SHP77 treated with DMSO at 0.1 percent for 48 hours (cell line): ENCODE measurements around the gene PCDH9.
"Not testable (repeated sequence)": the region's sequence is repeated elsewhere in the genome, so short reads cannot be mapped to it uniquely, and the experiment has no call there.

ENCODE experiments used
- DNase-seq: peaks from one replicate; lab custom pipeline; 2025; lab: John Stamatoyannopoulos, UW

The PCDH9 gene

DNA sequence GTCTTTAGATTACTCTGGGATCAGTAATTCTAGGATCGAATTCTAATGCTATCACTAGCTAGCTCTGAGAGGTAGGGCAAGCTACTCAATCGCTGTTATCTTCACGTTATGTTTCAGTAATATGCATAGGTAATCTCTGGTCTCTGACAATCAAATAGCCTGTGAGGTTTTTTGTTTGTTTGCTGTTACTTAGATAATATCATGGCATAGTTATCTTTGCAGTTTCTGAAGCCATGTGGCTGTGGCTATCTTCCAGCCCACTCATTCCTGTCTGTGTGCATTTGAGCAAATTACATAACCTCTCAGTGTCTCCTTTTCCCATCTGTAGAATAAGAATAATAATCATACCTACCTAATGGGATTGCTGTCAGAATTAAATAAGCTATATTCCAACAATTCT lies 330.2 kb downstream of the PCDH9 start:
- DNase-seq = no peak

DNA sequence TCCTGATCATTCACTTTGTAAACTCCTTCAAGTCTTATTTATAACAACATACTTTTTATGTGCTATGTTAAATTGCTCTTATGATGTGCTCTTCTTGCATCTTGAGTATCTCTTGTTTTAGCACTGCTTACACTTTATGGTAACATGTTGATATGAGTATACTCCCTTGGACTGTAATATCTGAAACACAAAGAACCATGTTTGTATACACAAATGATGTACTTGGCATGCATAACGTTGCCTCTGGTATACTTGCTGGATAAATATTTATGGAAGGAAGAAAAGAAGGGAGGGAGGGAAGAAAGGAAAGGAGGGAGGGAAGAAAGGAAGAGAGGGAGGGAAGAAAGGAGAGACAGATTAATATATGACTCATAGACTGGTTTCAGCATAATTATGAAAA lies 333.2 kb downstream of the PCDH9 start:
- DNase-seq = no peak

DNA sequence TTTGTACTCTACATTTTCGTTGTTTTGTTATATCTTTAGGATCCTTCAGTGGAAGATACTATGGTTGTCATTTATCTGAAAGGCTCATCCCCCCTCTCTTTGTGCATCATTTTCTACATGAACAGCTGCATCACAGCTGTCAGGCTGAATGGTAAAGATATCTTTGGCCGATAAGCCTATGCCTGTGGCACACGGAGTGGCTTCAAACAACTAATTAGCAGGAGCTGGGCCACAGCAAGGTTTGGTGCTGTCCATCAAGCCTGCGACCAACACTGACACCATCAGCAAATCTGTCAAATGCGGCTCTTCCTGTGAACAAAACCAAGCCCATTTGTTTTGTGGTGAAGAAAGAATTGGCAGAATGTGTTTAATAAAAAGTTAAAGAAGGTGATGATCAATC lies 334.4 kb downstream of the PCDH9 start:
- DNase-seq = no peak

DNA sequence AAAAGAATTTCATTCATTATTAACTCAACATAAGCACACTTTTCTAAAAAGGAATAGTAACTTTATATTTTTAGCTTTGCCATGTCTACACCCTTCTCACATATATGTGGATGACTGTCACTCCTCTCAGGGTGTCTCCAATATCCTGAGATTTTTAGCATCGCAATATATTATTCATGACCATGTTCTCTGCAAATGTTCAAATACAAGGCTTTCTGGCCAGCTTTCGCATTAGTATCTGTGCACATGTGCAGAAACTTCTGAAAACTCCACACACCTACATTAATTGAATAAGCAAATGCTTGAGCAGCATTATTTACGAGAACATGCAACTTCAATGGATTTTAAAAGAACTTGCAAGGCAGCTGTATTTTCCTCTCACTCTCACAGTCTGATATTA lies 334.8 kb downstream of the PCDH9 start:
- no peak for DNase-seq

GRCh38 chr13:66888698-66889097 lies 341.4 kb downstream of the PCDH9 start:
- no peak for DNase-seq

DNA sequence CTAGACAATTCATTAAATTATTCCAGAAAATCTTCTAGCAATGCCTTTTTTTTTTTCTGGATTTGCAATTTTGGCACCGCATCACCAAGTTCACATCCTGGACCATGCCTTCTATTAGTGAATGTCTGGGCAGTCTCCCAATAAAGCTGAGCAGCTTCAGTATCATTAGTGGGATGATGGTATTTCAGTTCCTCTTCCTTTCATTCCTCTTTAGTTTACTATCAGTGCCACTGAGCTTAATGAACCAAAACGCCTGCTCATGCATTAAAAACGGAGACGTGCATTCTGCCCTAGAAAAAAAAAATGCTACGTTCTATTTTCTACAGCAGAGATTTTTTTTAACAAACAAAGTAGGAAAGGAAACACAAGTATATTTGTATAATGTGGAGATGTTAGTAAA lies 343.0 kb downstream of the PCDH9 start:
- peak; percentile 2 for DNase-seq

GRCh38 chr13:66886264-66886663 lies 343.9 kb downstream of the PCDH9 start:
- DNase-seq = peak; percentile 72

- not testable (repeated sequence) for DNase-seq
Observed at GRCh38 chr13:66881170-66881569, 349.0 kb downstream of the PCDH9 start.

DNA sequence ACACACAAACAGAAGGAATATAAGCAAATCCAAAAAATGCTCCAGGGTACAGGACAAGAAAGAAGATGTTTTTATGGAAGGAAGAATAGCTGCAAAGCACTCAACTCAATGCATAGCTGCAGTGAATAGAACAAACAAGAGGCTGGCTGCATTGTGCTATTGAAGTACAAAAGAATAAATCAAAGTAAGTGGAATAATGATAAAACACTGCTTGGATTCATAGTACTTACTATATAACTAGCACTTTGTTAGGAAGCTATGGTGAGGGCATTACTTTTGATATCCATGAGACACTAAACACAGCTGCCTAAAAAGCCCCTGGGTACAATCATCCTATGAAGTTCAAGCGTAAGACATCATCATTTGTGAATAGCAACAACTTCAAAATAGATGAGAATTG lies 350.1 kb downstream of the PCDH9 start:
- no peak for DNase-seq

- DNase-seq = no peak
Observed at GRCh38 chr13:66875264-66875663, 354.9 kb downstream of the PCDH9 start.

GRCh38 chr13:66864627-66865026 lies 365.5 kb downstream of the PCDH9 start:
- DNase-seq = no peak

GRCh38 chr13:66860878-66861417 lies 369.2 kb downstream of the PCDH9 start:
- DNase-seq = no peak

GRCh38 chr13:66859934-66860877 lies 369.9 kb downstream of the PCDH9 start:
- no peak for DNase-seq

DNA sequence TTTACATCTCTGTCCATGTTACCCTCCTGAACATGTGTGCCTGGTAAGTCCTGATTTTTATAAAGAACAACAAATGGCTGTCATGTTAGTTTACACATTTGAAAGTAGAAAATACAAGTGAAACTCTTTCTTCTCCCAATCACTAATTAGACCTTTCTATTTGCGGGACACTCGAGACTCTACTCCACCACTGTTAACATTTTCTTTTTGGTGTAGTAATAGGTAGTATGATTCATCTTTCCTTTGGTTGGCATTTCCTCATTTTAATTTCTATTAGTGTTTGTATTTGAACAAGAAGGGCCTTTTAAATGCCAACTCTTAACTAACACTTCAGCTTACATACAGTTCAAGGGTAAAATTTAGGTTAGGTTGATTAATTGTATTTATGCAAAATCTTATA lies 371.1 kb downstream of the PCDH9 start:
- DNase-seq = no peak

GRCh38 chr13:66858163-66858562 lies 372.0 kb downstream of the PCDH9 start:
- DNase-seq = no peak

DNA sequence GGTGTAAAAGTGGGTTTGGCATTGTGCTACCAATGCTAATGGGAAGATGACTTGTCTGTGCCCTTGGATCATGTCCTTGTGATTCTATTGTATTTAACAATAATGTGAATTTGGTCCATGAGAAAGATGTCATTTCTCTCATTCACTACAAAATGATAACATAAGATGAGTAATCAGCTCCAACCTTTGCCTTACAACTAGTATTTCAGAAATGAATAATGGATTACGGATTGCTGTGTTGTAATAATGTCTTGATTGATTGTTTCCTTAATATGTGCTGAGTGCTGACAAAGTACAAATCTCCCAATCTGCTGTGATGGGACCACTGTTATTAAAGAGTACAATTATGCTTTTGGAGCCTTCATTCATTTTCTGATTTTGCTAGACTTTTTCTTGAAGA lies 375.0 kb downstream of the PCDH9 start:
- DNase-seq = no peak

DNA sequence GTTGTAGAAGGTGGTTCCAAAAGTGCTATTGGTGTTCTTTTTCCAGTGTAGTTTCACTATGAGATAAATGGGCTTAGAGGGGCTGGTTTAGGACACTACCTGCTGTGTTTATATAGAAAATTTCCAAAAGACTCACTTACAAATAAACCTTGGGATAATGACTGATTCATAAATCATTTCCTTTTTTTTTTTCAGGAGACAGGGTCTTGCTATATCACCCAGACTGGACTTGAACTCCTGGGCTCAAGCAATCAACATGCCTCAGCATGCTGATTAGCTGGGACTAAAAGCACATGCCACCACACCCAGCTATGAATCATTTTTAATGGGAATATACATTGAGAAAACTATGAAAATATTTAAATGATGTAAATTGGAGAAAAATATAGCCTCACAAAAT lies 376.6 kb downstream of the PCDH9 start:
- no peak for DNase-seq

DNA sequence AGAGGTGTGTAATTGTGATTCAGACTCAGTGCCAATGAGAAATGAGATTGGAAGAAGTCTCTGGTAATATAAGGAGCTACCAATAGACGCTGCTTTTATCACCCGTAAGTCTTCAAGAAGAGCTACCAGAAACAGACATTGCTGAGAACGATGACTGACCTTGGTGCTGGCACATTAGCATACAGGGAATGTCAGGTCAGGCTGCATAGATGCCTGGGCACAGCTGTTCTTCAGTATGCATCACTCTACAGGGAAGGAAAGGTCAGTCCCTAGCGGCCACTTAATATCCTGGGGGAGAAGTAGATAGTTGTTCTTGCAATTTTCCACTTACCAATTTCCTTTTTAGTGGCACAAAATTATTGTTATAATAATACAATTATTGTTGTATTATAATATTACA lies 380.4 kb downstream of the PCDH9 start:
- DNase-seq = no peak

- DNase-seq = no peak
Observed at GRCh38 chr13:66847541-66847940, 382.6 kb downstream of the PCDH9 start.

- DNase-seq = no peak
Observed at GRCh38 chr13:66845393-66845792, 384.7 kb downstream of the PCDH9 start.

DNA sequence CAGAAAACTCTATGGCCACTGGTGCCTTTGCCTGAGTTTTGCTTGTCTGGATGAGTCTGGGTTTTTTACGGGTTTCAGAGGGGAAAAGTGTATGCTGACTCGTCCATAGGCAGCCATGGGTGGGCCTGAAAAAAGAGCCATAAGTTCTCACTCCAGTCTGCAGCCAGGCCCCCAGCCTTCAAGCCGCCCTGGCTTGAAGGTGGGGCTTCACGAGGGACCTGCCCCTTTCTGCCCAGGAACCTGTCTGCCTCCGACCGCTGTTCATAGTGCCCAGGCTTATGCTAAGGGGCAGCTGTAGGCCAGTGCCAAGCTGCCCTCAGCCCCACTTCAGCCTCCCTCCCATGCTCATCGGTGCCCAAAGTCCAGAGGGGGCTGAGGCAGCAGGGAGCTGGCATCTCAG lies 385.2 kb downstream of the PCDH9 start:
- DNase-seq = no peak

- DNase-seq = no peak
Observed at GRCh38 chr13:66842766-66843165, 387.4 kb downstream of the PCDH9 start.

DNA sequence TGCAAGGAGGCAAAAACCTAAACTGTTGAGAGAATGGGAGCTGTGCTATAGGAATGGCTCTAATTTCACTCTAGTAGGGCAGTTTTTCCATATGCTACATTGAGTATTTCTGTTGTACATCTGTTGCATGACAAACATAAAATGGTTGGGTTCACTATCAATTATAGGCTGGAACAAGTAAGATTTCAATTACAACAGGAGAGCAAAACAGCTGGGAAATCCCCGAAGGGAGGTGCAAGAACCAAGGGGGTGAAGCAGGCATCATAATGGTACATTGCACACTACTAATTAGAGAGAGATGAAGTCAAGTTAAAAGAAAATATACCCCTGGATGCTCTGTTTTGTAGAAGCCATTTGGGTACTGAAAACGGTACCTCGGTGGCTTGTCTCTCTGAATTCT lies 389.5 kb downstream of the PCDH9 start:
- no peak for DNase-seq

DNA sequence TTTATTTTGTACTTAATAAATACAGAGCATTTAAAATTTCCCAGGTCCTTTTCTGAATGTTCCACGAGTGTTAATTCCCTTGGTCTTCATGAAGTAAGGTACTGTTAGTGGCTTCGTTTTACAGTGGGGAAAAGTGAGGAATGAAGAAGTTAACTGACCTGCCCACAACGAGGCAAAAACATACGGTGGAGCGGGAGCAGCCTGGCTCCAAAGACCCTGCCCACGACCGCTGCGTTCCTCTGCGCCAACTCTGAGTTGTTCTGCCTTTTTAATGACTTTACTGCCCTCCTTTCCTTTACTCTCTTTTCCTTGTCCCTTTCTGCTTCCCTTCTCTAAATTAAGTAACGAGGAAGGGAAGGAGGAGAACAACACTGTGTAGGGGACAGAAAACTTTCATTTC lies 392.9 kb downstream of the PCDH9 start:
- no peak for DNase-seq
